ENCODE results near the gene LSM7. TPM values are rescaled to one million over a fixed set of nuclear protein-coding genes. Genes with fewer than 3 reads are reported as not detected.
"Not testable (repeated sequence)": the region's sequence is repeated elsewhere in the genome, so short reads cannot be mapped to it uniquely, and the experiment has no call there.

The LSM7 gene
- polyA plus RNA-seq, 12 donors, result 51.9 to 73.7 (median 62.8) TPM; not detected in 1

DNA sequence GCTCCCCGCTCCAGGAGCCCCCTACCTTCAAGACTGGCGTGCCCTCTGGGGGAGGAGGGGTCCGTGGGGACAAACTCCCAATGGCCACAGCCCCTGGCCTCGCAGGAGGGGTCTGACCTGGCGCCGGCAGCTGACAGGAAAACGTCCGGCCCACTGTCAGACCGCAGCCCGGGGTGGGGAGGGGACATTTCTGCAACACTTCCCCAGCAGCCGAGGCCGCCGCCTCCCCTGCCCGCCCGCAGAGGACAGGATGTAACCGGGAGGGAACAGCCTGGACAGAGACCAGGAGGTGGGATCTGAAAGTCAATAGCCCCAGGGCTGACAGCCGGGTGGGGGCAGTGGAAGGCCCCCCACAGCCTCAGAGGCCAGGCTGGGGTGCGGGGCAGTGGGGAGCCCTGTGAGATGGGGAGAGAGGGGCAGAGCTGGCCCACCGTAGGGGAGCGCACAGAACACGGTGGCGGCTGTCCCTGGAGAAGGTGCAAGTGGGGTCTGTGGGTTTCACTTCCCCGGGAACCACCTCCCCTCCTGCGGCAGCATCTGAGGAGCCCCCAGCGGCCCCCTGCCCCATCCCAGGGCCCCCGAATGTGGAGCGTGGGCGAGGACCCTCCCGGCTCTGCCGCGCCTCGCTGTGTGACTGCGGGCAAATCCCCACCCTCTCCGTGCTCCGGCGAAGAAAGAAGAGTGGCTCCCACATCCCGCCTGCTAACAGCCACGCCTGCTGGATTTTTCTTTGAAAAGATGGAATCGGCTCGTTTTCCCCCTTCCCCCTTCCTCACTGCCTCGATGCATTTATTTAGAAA lies 46.1 kb downstream of the LSM7 start, which contains the start of gene PEAK3:
PEAK3 (minus strand) TSS at position 114 of the 800 bp plus-strand sequence. CDS start 1,244 bp downstream, outside the sequence.
- peak; percentile 52 for DNase-seq

GRCh38 chr19:2281265-2282061 lies 46.9 kb downstream of the LSM7 start:
- DNase-seq, result not testable (repeated sequence)

GRCh38 chr19:2280633-2281264 lies 47.6 kb downstream of the LSM7 start:
- DNase-seq, result no peak

DNA sequence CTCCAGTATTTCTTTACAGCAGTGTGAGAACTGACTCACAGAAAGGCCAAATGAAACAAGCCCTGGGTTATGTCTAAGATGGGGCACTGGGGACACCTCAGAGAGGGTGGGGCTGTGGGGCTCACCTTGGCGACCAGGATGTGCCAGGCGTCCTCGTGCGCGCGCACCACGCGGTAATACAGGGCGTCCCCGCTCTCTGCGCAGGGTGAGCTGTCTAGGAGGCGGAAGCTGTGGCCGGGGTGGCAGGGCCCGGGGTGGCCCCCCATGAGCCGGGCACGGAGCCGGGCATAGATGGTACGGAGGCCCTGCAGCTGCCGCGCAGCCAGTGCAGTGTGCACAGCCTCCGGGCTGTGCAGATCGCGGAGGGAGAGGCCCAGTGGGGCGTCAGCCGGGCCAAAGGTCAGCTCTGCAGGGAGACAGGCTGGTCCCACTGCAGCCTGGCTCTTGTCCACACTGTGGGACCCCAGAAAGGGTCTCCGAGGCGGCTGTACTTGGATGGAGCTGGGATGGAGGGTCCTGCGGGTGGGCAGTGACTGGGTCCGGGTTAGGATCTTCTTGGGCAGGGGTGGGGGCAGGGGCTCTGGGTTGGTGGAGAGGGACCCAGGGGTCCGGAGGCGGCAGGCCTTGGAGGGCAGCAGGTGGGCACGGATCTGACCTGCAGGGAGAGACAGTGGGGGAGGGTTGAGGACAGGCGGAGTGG lies 49.8 kb downstream of the LSM7 start:
- DNase-seq, result no peak

DNA sequence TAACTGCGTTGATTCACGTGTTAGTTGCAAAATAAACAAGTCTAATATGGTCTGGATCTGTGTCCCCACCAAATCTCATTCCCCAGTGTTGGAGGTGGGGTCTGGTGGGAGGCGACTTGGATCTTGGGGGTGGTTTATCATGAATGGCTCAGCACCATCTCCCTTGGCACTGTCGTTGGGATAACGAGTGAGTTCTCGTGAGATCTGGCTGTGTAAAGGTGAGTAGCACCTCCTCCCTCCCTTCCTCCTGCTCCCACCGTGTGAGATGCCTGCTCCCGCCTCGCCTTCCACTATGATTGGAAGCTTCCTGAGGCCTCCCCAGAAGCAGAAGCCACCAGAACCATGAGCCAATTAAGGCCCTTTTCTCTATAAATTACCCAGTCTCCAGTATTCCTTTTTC lies 51.2 kb downstream of the LSM7 start:
- DNase-seq, result no peak

GRCh38 chr19:2276429-2276986 lies 51.9 kb downstream of the LSM7 start:
- DNase-seq, result no peak

DNA sequence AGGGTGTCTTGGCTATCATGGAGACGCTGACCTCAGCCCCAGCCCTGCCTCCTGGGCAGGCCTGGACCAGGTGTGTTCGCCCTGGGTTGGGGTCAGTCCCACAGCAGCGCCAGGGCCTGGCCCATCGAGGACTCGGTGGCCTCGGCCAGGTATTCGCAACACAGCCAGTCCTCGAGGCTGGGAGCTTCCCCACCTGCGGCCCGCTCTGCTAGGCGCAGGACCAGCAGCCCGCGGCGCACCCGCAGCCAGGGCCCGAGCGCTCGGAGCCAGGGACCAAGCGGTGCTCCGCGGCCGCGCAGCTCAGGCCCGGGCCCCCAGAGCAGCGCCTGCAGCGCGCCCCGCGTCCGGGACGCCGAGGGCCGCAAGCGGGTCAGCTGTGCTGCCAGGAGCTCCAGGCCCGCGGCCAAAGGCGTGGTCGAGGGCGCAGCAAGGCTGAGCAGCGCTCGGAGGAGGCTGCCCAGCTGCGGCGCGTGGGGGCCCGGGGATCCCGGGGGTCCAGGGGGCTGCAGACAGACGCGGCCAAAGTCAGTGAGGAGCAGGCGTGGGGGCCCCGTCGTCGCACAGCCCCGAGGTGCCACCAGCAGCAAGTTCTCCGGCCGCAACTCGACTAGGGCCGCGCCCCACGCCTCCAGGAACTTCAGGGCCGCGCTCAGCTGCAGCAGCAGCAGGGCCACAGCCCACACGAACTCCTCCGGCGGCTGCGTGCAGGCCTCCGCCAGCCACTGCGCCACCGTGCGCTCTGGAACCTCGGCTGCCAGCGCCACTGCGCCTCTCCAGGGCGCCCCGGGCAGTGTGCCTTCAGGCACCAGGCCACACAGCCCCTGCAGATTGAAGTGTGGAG lies 52.6 kb downstream of the LSM7 start:
- DNase-seq, result no peak

- DNase-seq, result peak; percentile 66
These were observed 53.4 kb downstream of the LSM7 start for GRCh38 chr19:2274931-2275535.

- no peak for DNase-seq
These were observed 54.1 kb downstream of the LSM7 start for GRCh38 chr19:2274185-2274711.

DNA sequence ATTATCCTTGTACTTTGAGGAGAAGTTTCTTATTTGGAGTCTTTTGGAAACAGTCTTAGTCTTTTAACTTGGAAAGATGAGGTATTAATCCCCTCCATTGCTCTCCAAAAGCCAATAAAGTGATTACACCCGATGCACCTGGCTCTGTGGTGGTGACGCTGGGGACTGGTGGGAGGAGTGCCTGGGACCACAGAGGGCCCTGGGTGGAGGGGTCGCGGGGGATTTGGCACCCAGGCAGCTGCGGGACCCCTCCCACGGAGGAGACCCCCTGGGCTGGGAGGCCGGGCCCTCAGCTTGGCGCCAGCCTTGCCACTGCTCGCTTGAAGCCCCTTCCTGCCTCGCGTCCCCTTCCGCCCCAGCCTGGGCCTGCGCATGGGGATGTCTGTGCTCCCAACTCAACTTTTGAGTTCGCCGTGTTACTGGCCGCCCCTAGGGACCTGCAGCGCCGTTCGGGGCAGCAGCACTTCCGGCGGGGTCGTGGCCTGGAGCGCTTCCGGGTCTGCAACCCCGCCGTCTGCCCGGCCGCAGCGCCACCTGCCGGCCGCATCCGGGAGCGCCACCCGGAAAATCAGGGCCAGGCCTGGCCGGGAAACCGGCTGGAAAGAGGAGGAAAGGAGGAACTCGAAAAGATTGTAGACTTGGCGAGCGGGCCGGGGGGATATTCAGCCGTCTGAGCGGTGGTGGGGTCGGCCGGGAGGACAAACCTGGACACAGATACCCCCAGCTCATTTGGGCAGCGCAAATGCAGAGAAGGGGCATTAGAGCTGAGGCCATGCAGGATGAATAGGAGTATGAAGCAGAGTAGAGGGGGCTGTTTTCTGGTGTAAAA lies 54.8 kb downstream of the LSM7 start:
- DNase-seq, result peak; percentile 81

Other genes starting within 250 kb of the LSM7 start
- gene MOB3A, start 232.3 kb downstream of the LSM7 start, polyA plus RNA-seq (ENCODE audit: insufficient read length in 12 of 12), result 10 to 100 TPM in 11 of 12 donors, not detected in 1; 14.5 to 28.4 (median 15.8) TPM
- gene IZUMO4, start 231.7 kb downstream of the LSM7 start, polyA plus RNA-seq (ENCODE audit: insufficient read length in 12 of 12), result 1 to 10 TPM in 9 of 12 donors, under 1 TPM in 1, not detected in 2; 0.97 to 3.8 (median 2.0) TPM
- 10 to 100 TPM in 11 of 12 donors, not detected in 1; 32.3 to 77.2 (median 59.1) TPM for gene AP3D1, start 177.0 kb downstream of the LSM7 start, polyA plus RNA-seq (ENCODE audit: insufficient read length in 12 of 12)
- gene DOT1L, start 164.7 kb downstream of the LSM7 start, polyA plus RNA-seq (ENCODE audit: insufficient read length in 12 of 12), result 10 to 100 TPM in 11 of 12 donors, not detected in 1; 17.0 to 30.7 (median 21.3) TPM
- 100 to 1,000 TPM in 1 of 12 donors, 10 to 100 TPM in 10, not detected in 1; 41.5 to 161 (median 54.8) TPM for gene PLEKHJ1, start 92.3 kb downstream of the LSM7 start, polyA plus RNA-seq (ENCODE audit: insufficient read length in 12 of 12)
- 10 to 100 TPM in 11 of 12 donors, not detected in 1; 43.8 to 91.0 (median 53.3) TPM for gene SF3A2, start 91.8 kb downstream of the LSM7 start, polyA plus RNA-seq (ENCODE audit: insufficient read length in 12 of 12)
- 1 to 10 TPM in 10 of 12 donors, under 1 TPM in 1, not detected in 1; 0.28 to 7.8 (median 4.2) TPM for gene AMH, start 79.3 kb downstream of the LSM7 start, polyA plus RNA-seq (ENCODE audit: insufficient read length in 12 of 12)
- 100 to 1,000 TPM in 1 of 12 donors, 10 to 100 TPM in 10, not detected in 1; 28.5 to 107 (median 53.7) TPM for gene JSRP1, start 72.2 kb downstream of the LSM7 start, polyA plus RNA-seq (ENCODE audit: insufficient read length in 12 of 12)
- under 1 TPM in 7 of 12 donors, not detected in 5; 0.05 to 0.16 (median 0.09) TPM for gene PEAK3, start 46.4 kb downstream of the LSM7 start, polyA plus RNA-seq (ENCODE audit: insufficient read length in 12 of 12)
- gene LINGO3, start 20.4 kb downstream of the LSM7 start, polyA plus RNA-seq (ENCODE audit: insufficient read length in 12 of 12), result under 1 TPM in 5 of 12 donors, not detected in 7; 0.08 to 0.32 (median 0.11) TPM
- gene SPPL2B, start 98 bp upstream of the LSM7 start, polyA plus RNA-seq (ENCODE audit: insufficient read length in 12 of 12), result 10 to 100 TPM in 11 of 12 donors, not detected in 1; 23.0 to 83.0 (median 35.4) TPM
- gene TMPRSS9, start 31.7 kb upstream of the LSM7 start, polyA plus RNA-seq (ENCODE audit: insufficient read length in 12 of 12), result 1 to 10 TPM in 1 of 12 donors, under 1 TPM in 10, not detected in 1; 0.10 to 4.4 (median 0.28) TPM
- gene TIMM13, start 99.0 kb upstream of the LSM7 start, polyA plus RNA-seq (ENCODE audit: insufficient read length in 12 of 12), result 100 to 1,000 TPM in 1 of 12 donors, 10 to 100 TPM in 10, not detected in 1; 58.2 to 110 (median 74.9) TPM
- 100 to 1,000 TPM in 1 of 12 donors, 10 to 100 TPM in 11; 44.8 to 322 (median 65.0) TPM for gene LMNB2, start 128.4 kb upstream of the LSM7 start, polyA plus RNA-seq (ENCODE audit: insufficient read length in 12 of 12)
- 10 to 100 TPM in 5 of 12 donors, 1 to 10 TPM in 6, not detected in 1; 7.8 to 20.2 (median 8.7) TPM for gene GADD45B, start 147.5 kb upstream of the LSM7 start, polyA plus RNA-seq (ENCODE audit: insufficient read length in 12 of 12)

Measured in muscle of arm (tissue), 12 donors.